ENCODE data around the gene FAM43A. TPM values are rescaled to one million over a fixed set of nuclear protein-coding genes. Genes with fewer than 3 reads are reported as not detected.

The FAM43A gene
- polyA plus RNA-seq, 2 of the 4 experiments (the other 2 are of a cell fraction), result 0.89 to 2.3 TPM

DNA sequence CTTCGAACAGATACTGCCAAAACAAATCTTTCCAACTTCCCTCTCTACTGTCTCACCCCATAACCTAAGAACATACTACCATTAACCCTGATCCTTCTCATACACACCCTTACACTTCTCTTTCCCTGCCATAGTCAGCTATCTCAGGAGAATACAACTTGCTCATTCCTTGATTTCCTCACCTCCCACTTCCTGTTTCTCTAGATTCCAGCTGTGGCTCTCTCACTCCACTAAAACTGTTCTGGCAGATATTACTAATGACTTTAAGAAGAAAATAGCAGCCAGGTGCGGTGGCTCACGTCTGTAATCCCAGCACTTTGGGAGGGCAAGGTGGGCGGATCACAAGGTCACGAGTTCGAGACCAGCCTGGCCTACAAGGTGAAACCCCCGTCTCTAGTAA, 18.3 kb upstream of the FAM43A start (continued):
- TF ChIP-seq BHLHE40 (IDR thresholded peaks at IDR 0.05; ENCODE audit: low read depth, low read length) (no peak), HOXB13 (CRISPR knock-in tag; IDR thresholded peaks at IDR 0.05; ENCODE audit: low read depth) (no peak), EHF (CRISPR knock-in tag; IDR thresholded peaks at IDR 0.05) (no peak)

DNA sequence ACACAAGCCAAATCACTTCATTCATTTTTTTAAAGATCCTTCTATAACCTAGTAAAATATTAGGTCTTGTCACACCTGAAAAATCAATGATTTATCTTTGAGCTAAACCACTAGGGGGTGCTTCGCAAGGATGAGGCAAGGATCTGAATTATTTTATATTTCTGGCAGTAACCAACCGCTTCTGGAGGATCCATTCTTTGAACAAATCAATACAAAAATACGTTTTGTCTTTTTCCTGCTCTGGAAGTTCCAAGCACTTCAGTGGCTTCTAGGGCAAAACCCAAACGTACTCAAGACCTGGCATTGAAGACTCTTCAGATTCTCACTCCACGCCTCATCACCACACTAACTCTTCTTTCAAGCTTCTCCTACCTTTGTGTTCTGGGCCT, 14.2 kb upstream of the FAM43A start:
- Histone ChIP-seq H3K4me2 (peak overlapping the region; percentile 92), H3K9me3 (no peaks in the 10 kb centered on the region), H3K4me3 (peak overlapping the region; percentile 92), H3K27ac (peak overlapping the region; percentile 86 to 90), H3K4me1 (peaks cover 13% of the 10 kb centered on the region; the same call in 2 of the 3 replicates)
- FAIRE-seq, result no peak
- TF ChIP-seq POLR2AphosphoS2 (conservative IDR thresholded peaks at IDR 0.05; ENCODE audit: low read length) (no peak), RAD21 (conservative IDR thresholded peaks at IDR 0.05 in 1 of 2, IDR thresholded peaks at IDR 0.05 in 1 of 2) (0 out of 5 replicates have a peak, but pooled peaks have one; percentile 9 to 13), SMC3 (IDR thresholded peaks at IDR 0.05) (peak; percentile 48), MAZ (IDR thresholded peaks at IDR 0.05; ENCODE audit: borderline replicate concordance, low read depth, low read length) (no peak), HOXA7 (CRISPR knock-in tag; IDR thresholded peaks at IDR 0.05) (no peak), BHLHE40 (IDR thresholded peaks at IDR 0.05; ENCODE audit: low read depth, low read length) (no peak)
- TF ChIP-seq, protein P1, sequence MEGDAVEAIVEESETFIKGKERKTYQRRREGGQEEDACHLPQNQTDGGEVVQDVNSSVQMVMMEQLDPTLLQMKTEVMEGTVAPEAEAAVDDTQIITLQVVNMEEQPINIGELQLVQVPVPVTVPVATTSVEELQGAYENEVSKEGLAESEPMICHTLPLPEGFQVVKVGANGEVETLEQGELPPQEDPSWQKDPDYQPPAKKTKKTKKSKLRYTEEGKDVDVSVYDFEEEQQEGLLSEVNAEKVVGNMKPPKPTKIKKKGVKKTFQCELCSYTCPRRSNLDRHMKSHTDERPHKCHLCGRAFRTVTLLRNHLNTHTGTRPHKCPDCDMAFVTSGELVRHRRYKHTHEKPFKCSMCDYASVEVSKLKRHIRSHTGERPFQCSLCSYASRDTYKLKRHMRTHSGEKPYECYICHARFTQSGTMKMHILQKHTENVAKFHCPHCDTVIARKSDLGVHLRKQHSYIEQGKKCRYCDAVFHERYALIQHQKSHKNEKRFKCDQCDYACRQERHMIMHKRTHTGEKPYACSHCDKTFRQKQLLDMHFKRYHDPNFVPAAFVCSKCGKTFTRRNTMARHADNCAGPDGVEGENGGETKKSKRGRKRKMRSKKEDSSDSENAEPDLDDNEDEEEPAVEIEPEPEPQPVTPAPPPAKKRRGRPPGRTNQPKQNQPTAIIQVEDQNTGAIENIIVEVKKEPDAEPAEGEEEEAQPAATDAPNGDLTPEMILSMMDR (IDR thresholded peaks at IDR 0.05), result peak; percentile 72
- WGBS (ENCODE audit: missing lambda C conversion rate), result under 1% methylated on average over 5 of the region's 5 CpGs
- POLR2A ChIA-PET, result interaction anchor here (0.5 to 2.4 kb wide), 8 partner anchors 11 to 872 kb away, joined by 3 to 28 read pairs (median 8); partner anchors contain the start of genes FAM43A, PPP1R2 and XXYLT1
- peak; percentile 21 to 57; a peak in 4 of 6 replicates for ATAC-seq
- CTCF ChIA-PET, result interaction anchor here (0.6 to 5.0 kb wide), 18 partner anchors 8 to 908 kb away, joined by 3 to 63 read pairs (median 7); partner anchors contain the start of genes FAM43A and XXYLT1
- peak; percentile 42 to 43 for DNase-seq (ENCODE audit: low read depth in 1 of 2, low spot score in 1 of 2)

DNA sequence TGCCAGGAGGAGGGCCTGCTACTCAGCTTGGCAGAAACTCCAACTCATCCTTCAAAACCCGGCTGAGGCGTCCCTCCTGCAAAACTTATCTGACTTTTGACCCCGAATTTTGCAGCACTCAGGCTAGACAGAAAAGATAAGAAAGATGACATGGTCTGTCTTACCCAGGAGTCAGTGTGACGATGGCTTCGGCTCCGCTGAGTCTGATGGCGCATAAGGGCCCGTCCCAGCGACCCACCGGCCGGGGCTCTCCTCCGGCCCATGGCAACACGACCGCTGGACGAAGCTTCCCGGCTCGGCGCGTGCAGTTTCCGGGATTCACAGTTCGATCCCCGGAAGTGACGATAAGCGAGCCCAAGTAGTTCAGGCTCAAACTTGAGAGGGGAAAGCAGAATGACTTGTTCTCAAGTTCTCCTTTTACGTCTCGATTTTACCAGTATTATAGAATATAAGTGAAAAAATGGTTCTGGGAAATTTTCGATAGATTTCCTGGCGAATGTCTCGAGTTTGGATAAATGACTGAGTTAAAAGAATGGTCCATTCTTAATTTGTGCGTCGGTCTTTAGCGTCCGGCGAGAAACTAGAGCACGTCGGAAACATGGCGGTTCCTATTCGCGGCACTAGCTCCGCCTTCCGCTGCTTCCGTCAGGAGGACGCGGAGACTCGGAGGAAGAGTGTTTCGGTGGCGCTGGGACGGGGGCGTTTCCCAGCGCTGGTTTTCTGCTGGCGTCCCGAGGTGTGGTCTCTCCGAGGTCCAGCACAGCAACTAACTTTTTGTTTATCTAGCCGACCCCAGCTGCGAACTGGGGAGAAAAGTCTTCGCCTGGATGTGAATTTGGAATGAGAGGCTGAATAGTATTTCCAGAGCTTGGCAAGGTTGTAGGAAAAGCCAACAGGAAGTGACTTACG, 13.5 kb upstream of the FAM43A start, which contains the start of gene LSG1:
LSG1 (minus strand) TSS at position 292 of the 909 bp plus-strand sequence; CDS start at position 263, 29 bp downstream.
- no peak for FAIRE-seq

More for the DNA sequence above, 13.5 kb upstream of the FAM43A start, which contains the start of gene LSG1:
- no peaks in the 10 kb centered on the region for H3K9me3 ChIP-seq
- H3K4me1 ChIP-seq, result peaks cover 13% of the 10 kb centered on the region; the same call in 2 of the 3 replicates
- H3K4me3 ChIP-seq, result peak within 1 kb of the TSS; percentile 92
- ATAC-seq (peak; percentile 94 to 97), DNase-seq (ENCODE audit: low read depth in 1 of 2, low spot score in 1 of 2) (peak; percentile 69 to 94)
- H3K4me2 ChIP-seq, result peak within 1 kb of the TSS; percentile 92
- ChIA-PET POLR2A (interaction anchor here (0.6 to 2.4 kb wide), 10 partner anchors 11 to 871 kb away, joined by 3 to 28 read pairs (median 6); partner anchors contain the start of genes FAM43A, PPP1R2 and XXYLT1), CTCF (interaction anchor here (0.6 to 5.0 kb wide), 19 partner anchors 9 to 908 kb away, joined by 3 to 63 read pairs (median 7); partner anchors contain the start of genes FAM43A and XXYLT1)
- under 1% methylated on average over 42 of the region's 57 CpGs for WGBS (ENCODE audit: missing lambda C conversion rate)
- TF ChIP-seq, protein P2, sequence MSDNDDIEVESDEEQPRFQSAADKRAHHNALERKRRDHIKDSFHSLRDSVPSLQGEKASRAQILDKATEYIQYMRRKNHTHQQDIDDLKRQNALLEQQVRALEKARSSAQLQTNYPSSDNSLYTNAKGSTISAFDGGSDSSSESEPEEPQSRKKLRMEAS (IDR thresholded peaks at IDR 0.05), result peak; percentile 86
- peak; percentile 70; the same call in 1 of the 2 replicates for TF ChIP-seq BHLHE40 (IDR thresholded peaks at IDR 0.05; ENCODE audit: low read depth, low read length)
- TF ChIP-seq MYC (IDR thresholded peaks at IDR 0.05; ENCODE audit: borderline replicate concordance, low read length), result peak; percentile 57; the same call in 1 of the 2 replicates
- TF ChIP-seq NR3C1 (IDR thresholded peaks at IDR 0.05), result no peak
- TF ChIP-seq, protein P3, sequence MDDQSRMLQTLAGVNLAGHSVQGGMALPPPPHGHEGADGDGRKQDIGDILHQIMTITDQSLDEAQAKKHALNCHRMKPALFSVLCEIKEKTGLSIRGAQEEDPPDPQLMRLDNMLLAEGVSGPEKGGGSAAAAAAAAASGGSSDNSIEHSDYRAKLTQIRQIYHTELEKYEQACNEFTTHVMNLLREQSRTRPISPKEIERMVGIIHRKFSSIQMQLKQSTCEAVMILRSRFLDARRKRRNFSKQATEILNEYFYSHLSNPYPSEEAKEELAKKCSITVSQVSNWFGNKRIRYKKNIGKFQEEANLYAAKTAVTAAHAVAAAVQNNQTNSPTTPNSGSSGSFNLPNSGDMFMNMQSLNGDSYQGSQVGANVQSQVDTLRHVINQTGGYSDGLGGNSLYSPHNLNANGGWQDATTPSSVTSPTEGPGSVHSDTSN (IDR thresholded peaks at IDR 0.05), result no peak
- TF ChIP-seq POLR2A (IDR thresholded peaks at IDR 0.05; ENCODE audit: low read length), result peak; percentile 62
- TF ChIP-seq, protein P4, sequence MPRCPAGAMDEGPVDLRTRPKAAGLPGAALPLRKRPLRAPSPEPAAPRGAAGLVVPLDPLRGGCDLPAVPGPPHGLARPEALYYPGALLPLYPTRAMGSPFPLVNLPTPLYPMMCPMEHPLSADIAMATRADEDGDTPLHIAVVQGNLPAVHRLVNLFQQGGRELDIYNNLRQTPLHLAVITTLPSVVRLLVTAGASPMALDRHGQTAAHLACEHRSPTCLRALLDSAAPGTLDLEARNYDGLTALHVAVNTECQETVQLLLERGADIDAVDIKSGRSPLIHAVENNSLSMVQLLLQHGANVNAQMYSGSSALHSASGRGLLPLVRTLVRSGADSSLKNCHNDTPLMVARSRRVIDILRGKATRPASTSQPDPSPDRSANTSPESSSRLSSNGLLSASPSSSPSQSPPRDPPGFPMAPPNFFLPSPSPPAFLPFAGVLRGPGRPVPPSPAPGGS (IDR thresholded peaks at IDR 0.05), result peak; percentile 67; the same call in 1 of the 3 replicates
- TF ChIP-seq, protein P5, sequence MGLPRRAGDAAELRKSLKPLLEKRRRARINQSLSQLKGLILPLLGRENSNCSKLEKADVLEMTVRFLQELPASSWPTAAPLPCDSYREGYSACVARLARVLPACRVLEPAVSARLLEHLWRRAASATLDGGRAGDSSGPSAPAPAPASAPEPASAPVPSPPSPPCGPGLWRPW (IDR thresholded peaks at IDR 0.05), result no peak
- TF ChIP-seq GATA3 (IDR thresholded peaks at IDR 0.05; ENCODE audit: borderline replicate concordance), result peak; percentile 51; the same call in 1 of the 2 replicates
- TF ChIP-seq RNF2 (IDR thresholded peaks at IDR 0.05; ENCODE audit: borderline replicate concordance, low read depth), result no peak
- TF ChIP-seq FOSB (CRISPR knock-in tag; IDR thresholded peaks at IDR 0.05), result no peak
- peak; percentile 44 to 75; a peak in 3 of 5 replicates for TF ChIP-seq JUN (IDR thresholded peaks at IDR 0.05)
- TF ChIP-seq PHF8 (IDR thresholded peaks at IDR 0.05; ENCODE audit: borderline replicate concordance, low read depth), result peak; percentile 91
- TF ChIP-seq, protein P6, sequence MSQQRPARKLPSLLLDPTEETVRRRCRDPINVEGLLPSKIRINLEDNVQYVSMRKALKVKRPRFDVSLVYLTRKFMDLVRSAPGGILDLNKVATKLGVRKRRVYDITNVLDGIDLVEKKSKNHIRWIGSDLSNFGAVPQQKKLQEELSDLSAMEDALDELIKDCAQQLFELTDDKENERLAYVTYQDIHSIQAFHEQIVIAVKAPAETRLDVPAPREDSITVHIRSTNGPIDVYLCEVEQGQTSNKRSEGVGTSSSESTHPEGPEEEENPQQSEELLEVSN (IDR thresholded peaks at IDR 0.05; ENCODE audit: borderline replicate concordance, low read depth), result peak; percentile 63; the same call in 1 of the 2 replicates
- H3K27ac ChIP-seq, result peak within 1 kb of the TSS; percentile 86 to 90

Data from A549 (cell line).